GM08714 (cell line): ENCODE measurements around the gene NADK.
A peak's percentile ranks its signal among the peaks of the same experiment; 100 is the strongest.
"Not testable (repeated sequence)": the region's sequence is repeated elsewhere in the genome, so short reads cannot be mapped to it uniquely, and the experiment has no call there.

Experiments
- H3K4me3 ChIP-seq: fragments of 200-500 bp; sonication (Bioruptor generic); 2 replicates; pipeline ENCODE4 v1.5.1; 2014; ENCODE audit warnings: mild to moderate bottlenecking, low read length, inconsistent platforms
- ZNF274 ChIP-seq: IDR thresholded peaks from 2 replicates; pipeline ENCODE4 v1.6.1; 2012; ENCODE audit warnings: mild to moderate bottlenecking, low read depth, low read length

NADK gene

GRCh38 chr1:1732381-1732780 is 45.9 kb downstream of the NADK start:
- no peak overlapping the region for H3K4me3 ChIP-seq
- no peak for TF ChIP-seq ZNF274

DNA sequence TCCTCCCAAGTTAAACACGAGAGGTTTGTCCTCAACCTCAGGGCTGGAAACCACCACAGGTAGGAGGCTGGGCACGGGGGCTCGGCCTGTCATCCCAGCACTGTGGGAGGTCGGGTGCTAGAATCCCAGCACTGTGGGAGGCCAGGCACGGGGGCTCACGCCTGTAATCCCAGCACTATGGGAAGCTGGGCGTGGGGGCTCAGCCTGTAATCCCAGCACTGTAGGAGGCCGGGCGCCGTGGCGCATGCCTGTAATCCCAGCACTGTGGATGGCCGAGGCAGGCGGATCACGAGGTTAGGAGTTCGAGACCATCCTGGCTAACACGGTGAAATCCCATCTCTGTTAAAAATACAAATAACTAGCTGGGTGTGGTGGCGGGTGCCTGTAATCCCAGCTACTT is 47.4 kb downstream of the NADK start:
- H3K4me3 ChIP-seq, result no peak overlapping the region
- no peak for TF ChIP-seq ZNF274

DNA sequence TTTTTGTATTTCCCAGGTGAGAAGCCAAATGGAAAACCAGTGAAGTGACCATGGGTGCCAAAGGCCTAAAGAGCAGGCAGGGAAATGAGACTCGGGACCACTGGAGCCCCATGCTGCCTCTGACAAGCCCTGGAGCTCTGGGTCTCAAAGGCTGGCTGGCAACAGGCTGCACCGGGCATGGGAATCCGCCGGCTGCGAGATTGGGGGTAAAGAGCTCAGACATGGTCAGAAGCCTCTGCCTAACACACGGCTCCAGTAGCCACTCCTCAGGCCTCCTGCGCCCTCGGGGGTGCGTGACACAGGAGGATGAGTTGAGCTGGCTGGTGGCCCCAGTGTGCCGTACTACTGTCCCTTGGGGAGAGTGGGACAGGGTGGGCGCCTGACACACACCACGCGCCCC is 48.0 kb downstream of the NADK start:
- H3K4me3 ChIP-seq, result not testable (repeated sequence)

GRCh38 chr1:1729116-1729816 is 49.0 kb downstream of the NADK start:
- H3K4me3 ChIP-seq, result not testable (repeated sequence)

DNA sequence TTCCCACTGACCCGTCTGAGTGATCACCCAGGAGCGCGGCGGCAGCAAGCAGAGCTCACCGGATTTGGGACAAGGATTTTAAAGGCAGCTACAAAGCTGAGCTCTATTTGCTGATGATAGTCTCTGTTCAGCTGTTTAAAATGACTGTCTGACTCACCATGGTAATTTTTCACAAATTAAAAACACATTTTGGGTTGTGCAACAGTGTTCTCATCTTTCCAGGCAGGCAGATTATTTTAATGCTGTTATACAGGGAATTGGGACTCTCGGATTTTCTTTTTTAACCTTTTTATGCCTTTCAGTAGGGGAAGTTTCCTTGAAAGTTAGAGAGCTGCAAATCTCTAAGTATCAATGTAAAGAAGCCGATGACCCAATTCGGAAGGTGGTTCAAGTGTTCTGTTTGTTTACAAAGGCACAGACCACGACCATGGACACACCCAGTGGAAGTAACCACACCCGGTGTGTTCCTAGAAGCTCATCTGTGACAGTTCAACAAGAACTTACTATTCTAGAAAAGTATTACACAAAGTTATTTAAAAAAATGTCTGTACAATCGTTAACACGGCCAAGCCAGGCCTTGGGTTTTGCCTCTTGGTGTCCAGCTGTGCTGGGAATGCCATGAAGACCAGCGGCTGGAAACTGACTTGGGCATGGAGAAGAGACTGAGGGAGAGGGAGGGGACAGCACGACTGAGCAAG is 49.8 kb downstream of the NADK start:
- H3K4me3 ChIP-seq, result not testable (repeated sequence)

- not testable (repeated sequence) for H3K4me3 ChIP-seq
These were observed 51.1 kb downstream of the NADK start for GRCh38 chr1:1727131-1727651.

GRCh38 chr1:1726088-1726487 is 52.2 kb downstream of the NADK start:
- H3K4me3 ChIP-seq, result not testable (repeated sequence)

DNA sequence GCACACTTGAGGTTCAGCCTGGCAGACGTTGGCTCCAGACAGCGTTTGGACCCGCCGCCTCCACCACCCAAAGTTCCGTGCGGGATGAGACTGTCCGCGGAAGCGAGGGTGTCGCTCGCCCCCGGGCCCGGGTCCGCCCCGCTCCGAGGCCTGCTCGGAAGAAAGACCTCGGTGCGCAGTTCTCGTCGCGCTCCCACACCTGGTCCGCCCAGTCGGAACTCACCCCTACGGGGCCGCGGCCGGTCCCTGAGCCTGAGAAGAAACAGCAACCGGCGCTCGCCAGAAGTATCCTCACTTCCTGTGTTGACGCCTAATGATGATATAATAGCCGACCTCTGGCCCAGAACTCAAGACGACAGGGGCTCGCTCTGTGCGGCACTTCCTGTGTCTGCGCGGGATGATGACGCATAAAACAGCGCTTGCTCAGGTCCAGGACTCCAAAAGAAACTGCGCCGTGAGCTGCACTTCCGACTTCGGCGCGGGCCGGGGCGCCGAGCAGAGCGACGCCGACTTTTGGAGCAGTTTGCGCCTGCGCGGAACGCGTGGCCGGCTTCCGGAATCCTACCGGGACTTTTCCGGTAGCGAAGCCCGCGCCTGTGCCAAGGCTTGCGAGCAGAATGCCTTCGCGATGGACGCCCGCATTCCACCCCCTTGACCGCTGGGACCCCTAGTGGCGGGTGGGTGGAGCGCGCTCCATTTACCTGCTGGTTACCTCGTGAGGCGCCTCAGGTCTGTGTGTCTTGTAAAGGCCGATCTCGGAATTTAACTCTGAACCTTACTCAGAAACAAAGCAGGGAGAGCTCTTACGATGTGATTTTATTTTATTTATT is 54.0 kb downstream of the NADK start, which contains the start of gene CDK11A:
TSS of gene CDK11A (minus strand) at position 323 of the 830 bp plus-strand sequence. CDS start 1,539 bp downstream, outside the sequence.
- H3K4me3 ChIP-seq, result peak within 1 kb of the TSS; percentile 67; the same call in 1 of the 2 replicates

DNA sequence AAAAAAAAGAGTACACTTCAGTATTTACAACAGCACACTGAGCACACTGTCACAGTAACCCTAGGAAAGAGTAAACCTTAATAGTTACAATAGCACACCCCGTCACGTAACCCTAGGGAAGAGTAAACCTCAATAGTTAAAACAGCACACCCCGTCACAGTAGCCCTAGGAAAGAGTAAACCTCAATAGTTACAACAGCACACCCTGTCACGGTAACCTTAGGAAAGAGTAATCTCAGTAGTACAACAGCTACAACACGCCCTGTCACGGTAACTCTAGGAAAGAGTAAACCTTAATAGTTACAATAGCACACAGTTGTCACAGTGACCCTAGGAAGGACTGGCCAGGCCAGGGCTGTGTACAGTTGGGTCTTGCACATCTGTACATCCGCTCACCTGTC is 57.1 kb downstream of the NADK start:
- no peak overlapping the region for H3K4me3 ChIP-seq
- no peak for TF ChIP-seq ZNF274

DNA sequence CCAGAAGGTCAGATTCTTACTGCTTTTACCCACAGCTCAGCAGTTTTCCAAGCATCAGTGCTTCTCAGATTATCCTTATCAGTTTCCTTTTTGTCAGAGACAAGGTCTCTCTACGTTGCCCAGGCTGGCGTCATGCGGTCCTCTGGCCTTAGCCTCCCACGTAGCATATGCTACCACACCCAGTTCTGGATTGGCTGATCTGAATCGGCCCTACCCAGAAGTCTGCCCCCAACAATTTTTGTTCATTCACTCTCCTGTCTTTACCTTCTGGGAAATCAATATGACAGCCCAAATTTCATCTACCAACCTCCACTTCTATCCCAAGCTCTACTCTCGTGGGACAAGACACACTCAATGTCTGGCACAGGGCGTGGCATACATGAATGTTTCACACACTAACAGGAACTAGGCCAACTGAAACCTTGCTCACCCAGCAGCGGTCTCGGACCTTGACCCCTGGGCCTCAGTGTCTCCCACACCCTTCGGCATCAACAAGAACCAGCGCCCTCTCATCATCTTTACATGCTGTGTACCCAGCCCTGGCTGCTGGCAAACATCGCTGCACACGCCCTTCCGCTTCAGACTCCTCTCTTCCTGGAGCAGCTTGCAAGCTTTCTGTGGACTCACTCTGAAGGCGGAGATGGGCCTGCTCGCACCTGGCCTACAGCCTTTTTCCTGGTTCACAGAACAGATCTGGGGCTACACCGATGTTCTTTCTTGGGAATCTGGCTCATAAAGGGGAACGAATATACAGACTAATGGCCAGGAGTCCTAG is 63.0 kb downstream of the NADK start:
- not testable (repeated sequence) for H3K4me3 ChIP-seq

DNA sequence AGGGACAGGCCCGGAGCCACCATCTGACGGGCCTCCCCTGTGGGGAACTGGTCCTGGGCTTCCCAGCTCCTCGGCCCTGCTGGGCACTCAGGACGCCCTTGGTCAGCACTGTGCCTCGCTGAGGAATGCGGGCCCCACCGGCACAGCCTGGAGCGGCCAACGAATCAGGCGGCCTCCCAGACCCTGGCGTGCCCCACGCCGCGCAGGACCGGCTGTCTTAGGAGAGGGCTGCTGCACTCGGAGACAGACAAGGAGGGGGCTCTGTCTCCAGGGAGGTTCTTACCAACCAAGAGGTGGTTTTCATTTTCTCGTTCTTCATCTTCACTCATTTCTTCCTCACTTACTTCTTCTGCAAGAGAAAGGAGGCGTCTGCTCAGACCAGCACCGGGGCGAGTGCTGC is 70.4 kb downstream of the NADK start:
- not testable (repeated sequence) for H3K4me3 ChIP-seq

- H3K4me3 ChIP-seq, result not testable (repeated sequence)
These were observed 71.0 kb downstream of the NADK start for GRCh38 chr1:1707241-1707640.

- H3K4me3 ChIP-seq, result not testable (repeated sequence)
These were observed 72.6 kb downstream of the NADK start for GRCh38 chr1:1705623-1706022.

DNA sequence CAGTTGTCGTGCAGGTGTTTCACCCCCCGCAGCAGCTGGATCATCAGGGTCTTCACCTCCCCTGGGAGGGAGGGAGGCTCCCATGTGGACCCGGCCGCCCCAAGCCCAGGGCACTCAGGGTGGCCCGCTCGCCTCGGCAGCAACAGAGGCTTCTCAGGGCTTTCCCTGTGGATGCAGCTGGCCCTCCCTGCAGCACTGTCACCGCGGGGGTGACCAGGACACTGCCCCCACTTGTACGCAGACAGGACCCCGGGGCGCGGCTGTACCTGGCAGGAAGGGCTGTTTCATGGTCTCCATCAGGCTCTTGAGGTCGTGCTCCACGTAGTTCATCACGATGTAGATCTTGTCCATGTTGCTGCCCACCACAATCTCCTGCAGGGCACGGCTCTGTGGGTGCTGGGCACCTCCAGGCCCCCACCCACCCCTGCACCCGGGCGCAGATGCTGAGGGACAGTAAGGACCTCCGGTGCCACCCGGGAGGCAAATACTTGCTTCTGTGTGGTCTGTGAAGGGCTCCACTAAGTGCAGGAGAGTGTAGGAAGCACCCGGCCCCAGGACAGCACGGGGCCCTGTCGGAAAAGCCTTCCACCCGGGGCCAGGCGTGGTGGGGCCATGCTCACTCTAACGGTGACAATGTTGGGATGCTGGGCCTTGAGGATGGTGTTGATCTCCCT is 73.8 kb downstream of the NADK start:
- not testable (repeated sequence) for H3K4me3 ChIP-seq
